SK-N-MC (cell line): ENCODE data around the gene WHAMM.
"Not testable (repeated sequence)": the region's sequence is repeated elsewhere in the genome, so short reads cannot be mapped to it uniquely, and the experiment has no call there.

ENCODE experiments used
- DNase-seq: peaks from one replicate; pipeline ENCODE4 v3.0.0-alpha.2; 2011; ENCODE audit warnings: low read depth, low spot score
- H3K27ac ChIP-seq: fragments of 200-600 bp; sonication (generic); 2 replicates; pipeline ENCODE4 v1.5.1; 2016; ENCODE audit warnings: mixed run types
- H3K36me3 ChIP-seq: fragments of 200-600 bp; sonication (generic); 2 replicates; pipeline ENCODE4 v1.6.1; 2017; ENCODE audit warnings: antibody characterized with exemption, low read length, mixed read lengths; ENCODE audit not compliant: insufficient read depth
- H3K4me3 ChIP-seq: fragments of 200-600 bp; sonication (generic); 2 replicates; pipeline ENCODE4 v1.5.1; 2016
- H3K9ac ChIP-seq: fragments of 200-600 bp; sonication (generic); 2 replicates; pipeline ENCODE4 v1.8.0; 2017; ENCODE audit warnings: mixed run types, mixed read lengths; ENCODE audit not compliant: insufficient read length
- H3K9me3 ChIP-seq: fragments of 200-600 bp; sonication (generic); 2 replicates; pipeline ENCODE4 v1.6.1; 2017; ENCODE audit warnings: low read depth, mild to moderate bottlenecking, antibody characterized with exemption, low read length, moderate library complexity, mixed read lengths
- EZH2 ChIP-seq: fragments of 200-600 bp; sonication (generic); IDR thresholded peaks from one replicate; pipeline ENCODE4 v1.6.1; 2017; ENCODE audit warnings: antibody characterized with exemption
- FOXP2 ChIP-seq: optimal IDR thresholded peaks from 2 replicates; pipeline ENCODE3; 2011; ENCODE audit warnings: mild to moderate bottlenecking, moderate library complexity; ENCODE audit not compliant: insufficient read depth; ENCODE audit errors: extremely low read length, control extremely low read depth
- POLR2AphosphoS5 ChIP-seq: IDR thresholded peaks from 2 replicates; pipeline ENCODE4 v1.6.1; 2012; ENCODE audit warnings: mild to moderate bottlenecking, low read depth, low read length, borderline replicate concordance

Gene WHAMM

GRCh38 chr15:82809308-82810060, at the start of gene WHAMM:
Gene WHAMM (plus strand): TSS chr15:82809628. CDS start chr15:82809727, 99 bp downstream.
- TF ChIP-seq EZH2 (no peak), FOXP2 (no peak), POLR2AphosphoS5 (peak; percentile 81; the same call in 1 of the 2 replicates)
- H3K27ac ChIP-seq = 0 out of 2 replicates have a peak within 1 kb of the TSS, but pooled peaks have one; percentile 42
- H3K9ac ChIP-seq = peak within 1 kb of the TSS; percentile 62
- peaks cover 9% of the 10 kb centered on the region; the same call in 1 of the 2 replicates for H3K36me3 ChIP-seq
- DNase-seq = peak; percentile 84
- peak within 1 kb of the TSS; percentile 87 for H3K4me3 ChIP-seq
- H3K9me3 ChIP-seq = no peaks in the 10 kb centered on the region

GRCh38 chr15:82763361-82764116, 45.9 kb upstream of the WHAMM start:
- Histone ChIP-seq H3K4me3 (no peak overlapping the region), H3K9ac (no peak overlapping the region), H3K36me3 (peaks cover 7% of the 10 kb centered on the region; the same call in 1 of the 2 replicates), H3K9me3 (no peaks in the 10 kb centered on the region), H3K27ac (no peak overlapping the region)
- DNase-seq = no peak
- TF ChIP-seq EZH2 = no peak
- TF ChIP-seq FOXP2 = no peak
- no peak for TF ChIP-seq POLR2AphosphoS5

GRCh38 chr15:82764117-82764490, 45.3 kb upstream of the WHAMM start:
- peaks cover 4% of the 10 kb centered on the region; the same call in 1 of the 2 replicates for H3K36me3 ChIP-seq
- no peak for DNase-seq
- H3K9ac ChIP-seq = no peak overlapping the region
- H3K4me3 ChIP-seq = no peak overlapping the region
- no peaks in the 10 kb centered on the region for H3K9me3 ChIP-seq
- TF ChIP-seq POLR2AphosphoS5 (no peak), EZH2 (no peak), FOXP2 (no peak)
- no peak overlapping the region for H3K27ac ChIP-seq

GRCh38 chr15:82764740-82765139, 44.7 kb upstream of the WHAMM start:
- H3K9me3 ChIP-seq = no peaks in the 10 kb centered on the region
- no peak for DNase-seq
- no peak overlapping the region for H3K27ac ChIP-seq
- H3K36me3 ChIP-seq = peaks cover 4% of the 10 kb centered on the region; the same call in 1 of the 2 replicates
- no peak overlapping the region for H3K9ac ChIP-seq
- TF ChIP-seq FOXP2 (no peak), EZH2 (no peak), POLR2AphosphoS5 (no peak)
- H3K4me3 ChIP-seq = no peak overlapping the region

GRCh38 chr15:82766201-82766600, 43.2 kb upstream of the WHAMM start:
- not testable (repeated sequence) for H3K4me3 ChIP-seq, H3K36me3 ChIP-seq, H3K9ac ChIP-seq, DNase-seq, H3K9me3 ChIP-seq, H3K27ac ChIP-seq

- TF ChIP-seq POLR2AphosphoS5 (no peak), FOXP2 (no peak), EZH2 (no peak)
- DNase-seq = no peak
- Histone ChIP-seq H3K4me3 (no peak overlapping the region), H3K9ac (no peak overlapping the region), H3K9me3 (no peaks in the 10 kb centered on the region), H3K27ac (no peak overlapping the region), H3K36me3 (no peaks in the 10 kb centered on the region; the same call in 1 of the 2 replicates)
These were observed 42.1 kb upstream of the WHAMM start for GRCh38 chr15:82767163-82767829.

- no peak overlapping the region for H3K4me3 ChIP-seq
- H3K9me3 ChIP-seq = no peaks in the 10 kb centered on the region
- no peaks in the 10 kb centered on the region; the same call in 1 of the 2 replicates for H3K36me3 ChIP-seq
- TF ChIP-seq POLR2AphosphoS5 = no peak
- TF ChIP-seq EZH2 = no peak
- TF ChIP-seq FOXP2 = no peak
- DNase-seq = no peak
- no peak overlapping the region for H3K27ac ChIP-seq
- no peak overlapping the region for H3K9ac ChIP-seq
These were observed 40.9 kb upstream of the WHAMM start for GRCh38 chr15:82768414-82769054.
